ENCODE data around the gene CHMP2A.

Gene CHMP2A

DNA sequence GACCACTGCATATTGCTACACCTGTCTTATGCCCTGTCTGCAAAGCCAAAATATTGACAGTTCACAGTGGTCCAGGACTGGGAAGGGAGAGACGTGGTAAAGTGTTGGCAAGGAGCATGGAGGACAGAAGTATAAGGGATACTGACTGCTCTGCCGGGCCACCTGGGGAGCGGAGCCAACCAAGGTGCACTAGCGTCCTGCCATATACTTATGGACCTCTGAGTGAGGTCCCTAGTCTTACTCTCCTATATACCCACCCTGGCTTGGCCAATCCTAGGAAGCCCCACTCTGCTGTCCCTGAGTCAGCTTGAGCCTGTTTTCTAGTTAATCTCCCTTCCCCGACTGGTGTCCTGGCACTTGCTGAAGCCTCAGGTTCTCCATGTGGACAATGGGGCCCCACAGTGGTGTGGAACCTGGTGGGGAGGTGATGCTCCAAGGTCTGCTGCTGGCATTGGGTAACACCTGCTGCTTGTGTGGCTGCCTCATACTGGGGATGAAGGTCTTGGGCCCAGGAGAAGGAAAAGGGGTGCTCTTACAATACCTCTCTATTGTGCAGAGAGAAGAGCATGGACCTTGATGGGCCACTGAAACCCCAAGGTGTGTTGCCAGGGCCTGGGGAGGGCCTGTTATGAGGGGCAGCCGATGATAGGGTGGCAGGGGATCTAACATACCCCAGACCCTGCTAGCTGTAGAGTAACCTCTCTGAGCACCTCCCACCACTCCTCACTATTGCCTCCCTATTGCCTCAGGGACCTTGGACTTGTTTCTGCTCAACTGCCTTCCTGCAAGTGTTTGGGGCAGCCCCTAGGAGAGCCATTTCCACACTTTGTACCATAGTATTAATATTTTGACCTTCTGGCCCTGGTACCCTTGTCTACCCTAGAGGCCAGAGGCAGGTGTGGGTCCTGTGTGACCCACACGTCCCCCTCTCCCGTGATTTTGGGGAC lies 17.8 kb downstream of the CHMP2A start:
- DNase-seq = no peak

DNA sequence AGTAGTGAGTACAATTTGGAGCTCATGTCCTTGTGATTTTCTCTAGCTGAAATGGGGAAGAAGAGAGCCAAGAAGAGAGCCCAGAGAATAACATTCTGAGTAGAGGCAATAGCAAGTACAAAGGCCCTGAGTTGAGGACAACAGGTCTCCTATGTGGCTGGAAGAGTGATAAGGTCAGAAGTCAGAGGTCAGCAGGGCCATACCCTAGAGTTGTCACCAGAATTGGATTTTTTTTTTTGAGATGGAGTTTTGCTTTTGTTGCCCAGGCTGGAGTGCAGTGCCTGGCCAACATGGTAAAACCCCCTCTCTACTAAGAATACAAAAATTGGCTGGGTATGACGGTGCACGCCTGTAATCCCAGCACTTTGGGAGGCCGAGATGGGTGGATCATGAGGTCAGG lies 19.0 kb downstream of the CHMP2A start:
- DNase-seq = no peak

DNA sequence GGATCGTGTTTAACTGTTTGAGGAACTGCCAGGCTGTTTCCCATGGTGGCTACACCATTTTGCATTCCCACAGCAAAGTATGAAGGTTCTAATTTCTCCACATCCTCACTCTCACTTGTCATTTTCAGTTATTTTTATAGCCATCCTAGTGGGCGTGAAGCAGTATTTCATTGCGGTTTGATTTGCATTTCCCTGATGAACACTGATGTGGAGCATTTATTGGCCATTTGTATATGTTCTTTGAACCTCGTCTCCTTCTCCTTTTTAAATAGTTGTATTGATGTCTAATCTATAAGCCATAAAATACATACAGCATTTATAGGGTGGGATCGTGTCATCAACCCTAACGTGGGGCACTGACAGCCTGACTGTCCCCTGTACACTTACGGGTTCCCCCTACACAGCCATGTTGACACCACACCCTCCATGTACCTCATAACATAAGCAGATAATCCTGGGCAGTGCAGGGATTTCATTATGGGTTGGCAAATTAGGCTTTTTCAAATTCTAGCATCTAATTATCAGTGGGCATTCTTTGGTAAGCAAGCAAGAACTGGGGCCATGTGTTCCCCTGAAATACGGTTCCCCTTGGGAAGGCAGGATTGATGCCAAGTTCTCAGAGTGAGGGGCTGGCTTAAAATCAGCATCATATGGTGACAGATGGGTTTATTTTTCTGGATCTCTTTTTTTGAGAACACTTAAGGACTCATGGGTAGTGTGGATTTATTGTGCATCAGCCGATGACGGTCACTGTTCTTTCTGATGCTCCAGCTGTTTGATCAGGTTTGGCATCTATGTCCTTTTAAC lies 23.7 kb downstream of the CHMP2A start:
- DNase-seq = no peak

DNA sequence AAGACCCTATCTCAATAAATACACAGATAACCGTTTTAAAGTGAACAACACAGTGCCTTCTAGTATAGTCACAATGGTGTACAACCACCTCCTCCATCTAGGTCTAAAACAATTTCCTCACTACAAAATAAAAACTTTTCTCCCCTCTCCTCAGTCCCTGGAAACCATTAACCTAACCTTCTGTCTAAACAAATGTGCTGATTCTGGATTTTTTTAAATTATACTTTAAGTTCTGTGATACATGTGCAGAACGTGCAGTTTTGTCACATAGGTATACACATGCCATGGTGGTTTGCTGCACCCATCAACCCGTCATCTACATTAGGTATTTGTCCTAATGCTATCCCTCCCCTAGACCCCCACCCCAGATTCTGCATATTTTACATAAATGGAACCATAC lies 25.5 kb downstream of the CHMP2A start:
- no peak for DNase-seq

DNA sequence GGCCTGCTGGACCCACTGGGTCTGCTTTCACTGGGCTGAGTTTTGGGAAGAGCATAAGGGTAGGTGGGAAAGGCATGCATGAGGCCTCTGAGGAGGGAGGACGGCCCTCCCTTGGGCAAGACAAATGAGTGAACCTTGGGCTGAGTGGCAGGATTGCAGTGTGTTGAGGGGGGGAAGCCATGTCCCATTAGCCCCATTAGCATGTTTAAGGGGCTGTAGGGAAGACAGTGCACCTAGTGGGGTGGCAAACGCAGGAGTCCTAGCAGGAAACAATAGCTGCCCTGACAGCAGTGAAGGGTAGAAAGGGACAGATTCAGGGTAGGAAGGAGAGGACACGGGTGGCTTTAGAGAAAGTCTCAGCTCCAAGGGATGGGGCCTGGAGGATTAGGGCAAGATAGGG lies 32.2 kb downstream of the CHMP2A start:
- DNase-seq = no peak

DNA sequence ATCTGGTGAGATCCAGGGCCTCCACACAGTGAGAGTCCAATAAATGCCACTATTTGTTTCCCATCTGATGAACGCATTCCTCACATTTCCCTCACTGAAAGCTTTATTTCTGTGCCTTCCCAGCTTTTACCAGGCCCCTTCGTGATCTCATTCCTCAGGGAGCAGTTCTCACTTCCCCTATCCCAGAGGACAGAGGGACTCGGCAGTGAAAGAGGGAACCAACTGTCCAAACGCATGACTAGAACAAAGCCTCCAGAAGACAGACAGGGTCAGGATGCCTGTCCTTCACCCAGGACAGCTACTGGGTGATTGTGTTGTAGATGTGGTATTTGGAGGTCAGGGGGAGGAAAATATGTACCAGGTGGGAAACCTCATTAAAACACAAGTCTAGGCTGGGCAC lies 33.3 kb downstream of the CHMP2A start:
- no peak for DNase-seq

DNA sequence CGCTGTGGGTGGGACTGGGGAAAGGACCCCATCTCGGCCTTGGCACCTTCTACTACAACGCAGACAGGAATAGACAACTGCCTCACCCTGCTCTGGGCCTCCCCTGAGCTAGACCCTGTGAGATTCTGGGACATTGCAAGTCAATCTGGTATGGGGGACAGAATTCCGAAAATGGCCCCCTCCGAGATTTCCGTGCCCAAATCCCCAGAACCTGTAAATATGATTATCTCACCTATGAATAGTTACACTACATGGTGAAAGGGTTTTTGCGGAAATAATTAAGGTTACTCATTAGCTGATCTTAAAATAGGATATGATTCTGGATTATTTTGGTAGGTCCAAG lies 34.7 kb downstream of the CHMP2A start:
- DNase-seq = peak; percentile 49

DNA sequence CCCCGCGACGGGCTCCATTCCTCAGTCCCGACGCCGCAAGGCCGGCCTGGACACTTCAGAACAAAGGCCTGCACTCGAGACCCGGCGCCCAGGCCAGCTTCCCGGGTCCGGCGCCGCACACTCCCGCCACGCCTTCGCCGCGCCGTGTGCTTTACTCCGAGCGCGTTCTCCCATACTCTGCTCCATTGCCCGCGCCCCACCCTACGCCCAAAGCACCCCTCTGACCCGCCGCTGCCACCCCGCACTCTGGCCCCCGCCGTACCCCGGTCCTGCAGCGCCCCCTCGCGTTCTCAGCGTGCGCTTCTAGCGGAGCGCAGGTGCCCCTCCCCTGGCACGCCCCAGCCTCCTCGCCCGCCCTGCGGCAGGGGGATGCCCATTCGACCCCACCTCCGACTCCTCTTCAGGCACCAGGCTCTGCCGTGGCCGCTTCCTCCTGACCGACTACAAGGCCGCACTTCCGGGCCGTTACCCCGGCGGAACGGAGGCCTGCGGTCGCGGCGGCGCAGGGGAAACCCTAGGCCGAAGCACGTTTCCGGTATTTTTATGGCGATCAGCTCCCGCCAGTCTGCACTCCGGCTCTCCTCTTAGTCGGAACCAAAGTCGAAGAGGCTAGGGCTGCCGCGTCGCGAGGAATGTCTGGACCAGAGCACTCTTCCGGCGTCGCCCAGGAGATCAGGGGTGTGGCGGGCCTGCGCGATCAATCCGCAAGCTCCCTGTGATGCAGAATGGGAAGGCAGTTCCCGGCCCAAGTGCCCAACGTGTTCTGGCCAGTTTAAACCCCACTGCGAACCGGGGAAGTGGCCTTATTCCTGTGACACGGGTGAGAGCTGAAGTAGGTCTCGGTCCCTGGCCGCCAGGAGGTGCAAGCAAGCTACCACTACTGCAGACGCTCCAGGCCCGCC lies 35.3 kb downstream of the CHMP2A start, which contains the start of gene ZBTB45:
Gene ZBTB45 (minus strand): TSS at position 456 of the 902 bp plus-strand sequence. CDS start 2,137 bp downstream, outside the sequence.
- peak; percentile 97 for DNase-seq

DNA sequence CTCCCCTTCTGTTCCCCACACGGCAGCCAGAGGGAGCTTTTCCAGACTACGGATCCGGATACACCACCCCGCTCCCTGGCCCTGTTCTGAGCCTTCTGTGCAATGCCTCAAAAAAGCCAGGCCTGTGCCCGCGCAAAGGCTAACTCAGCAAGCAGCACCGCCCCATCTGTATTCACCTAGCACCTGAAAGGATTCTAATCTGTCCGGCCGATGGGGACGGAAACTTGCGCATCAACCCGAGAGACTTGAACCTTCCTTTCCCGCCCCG lies 35.9 kb downstream of the CHMP2A start:
- DNase-seq = peak; percentile 50

DNA sequence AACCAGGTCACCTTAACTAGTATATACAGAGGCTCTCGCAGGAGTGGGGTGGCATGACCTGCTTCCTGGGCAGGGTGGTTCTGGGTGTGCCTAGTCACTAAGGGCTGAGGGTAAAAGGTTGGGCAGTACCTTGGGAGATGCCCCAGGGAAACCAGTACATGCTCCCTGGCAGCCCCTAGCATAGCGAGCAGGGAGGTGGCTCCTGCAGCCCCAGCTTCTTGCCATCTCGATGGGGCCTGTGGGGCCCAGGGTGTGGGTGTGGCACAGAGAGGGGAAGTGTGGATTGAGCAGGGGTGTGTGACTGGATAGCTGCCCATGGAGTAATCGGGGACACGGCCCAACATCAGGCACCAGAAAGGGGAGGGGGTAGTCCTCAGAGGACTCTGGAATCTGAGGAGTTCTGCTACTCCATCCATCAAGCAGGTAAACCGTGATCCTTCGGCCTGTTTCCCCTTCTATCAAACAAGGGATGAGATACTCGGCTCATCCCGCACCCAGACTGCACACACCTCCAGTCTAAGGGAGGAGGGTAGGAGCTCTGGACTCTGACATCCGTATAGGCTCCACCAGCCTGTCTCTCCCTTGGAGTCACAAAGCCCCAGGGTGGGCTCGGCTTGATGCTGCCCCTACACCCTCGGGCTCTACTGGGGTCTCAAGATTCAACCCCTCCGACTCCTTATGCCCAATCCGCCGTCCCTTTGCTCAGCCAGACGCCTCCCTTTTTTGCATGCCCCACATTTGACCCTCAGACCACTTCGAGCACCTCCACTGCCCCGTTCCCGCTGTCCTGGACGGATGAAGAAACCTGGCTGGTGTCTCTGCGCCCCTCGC lies 36.4 kb downstream of the CHMP2A start:
- DNase-seq = peak; percentile 16

DNA sequence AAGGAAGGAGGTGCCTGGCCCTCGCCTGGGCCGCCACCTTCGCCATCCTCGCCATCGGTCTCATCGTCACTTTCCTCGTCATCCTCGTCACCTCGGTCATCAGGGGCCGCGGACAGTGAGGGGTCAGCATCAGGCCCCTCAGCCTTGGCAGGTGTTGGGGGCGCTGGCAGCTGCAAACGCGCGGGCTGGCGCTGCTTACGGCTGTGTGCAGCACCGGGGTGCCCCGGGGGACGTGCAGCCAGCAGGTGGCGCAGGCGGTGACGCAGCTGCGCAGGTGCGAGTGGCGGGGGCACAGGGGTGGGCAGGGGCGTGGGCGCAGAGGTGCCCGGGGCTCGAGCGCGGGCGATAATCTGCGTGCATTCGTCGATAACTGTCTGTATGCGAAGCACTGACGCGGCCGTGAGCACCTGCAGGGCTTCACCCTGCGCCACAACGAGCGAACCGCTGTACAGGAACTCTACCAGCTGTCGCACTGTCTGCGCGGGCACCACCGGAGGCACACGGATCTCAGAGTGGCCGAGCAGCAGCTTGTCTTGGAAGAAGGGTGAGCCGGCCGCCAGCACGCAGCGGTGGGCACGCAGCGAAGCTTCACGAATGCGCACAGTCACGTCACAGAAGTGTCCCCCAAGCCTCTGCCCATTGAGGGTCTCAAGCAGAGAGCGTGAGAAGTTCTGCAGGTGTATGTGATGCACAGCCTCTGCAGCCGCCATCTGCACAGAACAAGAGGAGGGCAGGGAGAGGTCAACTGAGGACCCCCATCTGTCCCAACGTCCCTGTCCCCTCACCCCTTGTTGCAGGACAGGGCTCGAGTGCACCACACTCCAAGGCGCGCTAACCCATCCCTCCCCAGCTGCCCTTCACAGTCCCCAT lies 37.7 kb downstream of the CHMP2A start:
- DNase-seq = no peak

DNA sequence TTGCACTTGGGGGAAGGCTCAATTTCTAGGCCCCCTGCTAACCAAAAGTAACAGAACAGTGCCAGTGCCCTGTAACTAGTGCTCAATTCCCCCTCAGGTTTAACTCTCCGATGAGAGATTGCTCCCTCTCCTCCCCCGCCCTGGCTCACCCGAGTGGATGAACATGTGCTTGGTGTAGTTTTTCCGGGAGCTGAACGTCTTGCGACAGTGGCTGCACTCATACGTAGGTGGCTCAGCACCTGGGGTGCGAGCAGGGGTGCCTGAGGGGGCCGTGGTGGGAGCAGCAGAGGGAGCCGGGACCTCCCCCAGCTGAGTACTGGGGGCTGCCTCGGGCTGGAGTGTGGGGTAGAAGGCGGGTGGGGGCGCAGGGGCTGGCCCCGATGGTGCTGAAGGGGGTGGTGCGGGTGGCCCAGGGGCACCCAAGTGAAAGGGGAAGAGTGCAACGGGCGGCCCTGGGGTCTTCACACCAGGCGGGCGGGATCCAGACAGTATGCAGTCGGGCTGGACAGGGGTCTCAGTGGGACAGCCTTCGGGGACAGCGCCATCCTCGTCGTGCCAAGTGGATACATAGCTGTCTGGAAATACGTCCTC lies 38.6 kb downstream of the CHMP2A start:
- DNase-seq = no peak

DNA sequence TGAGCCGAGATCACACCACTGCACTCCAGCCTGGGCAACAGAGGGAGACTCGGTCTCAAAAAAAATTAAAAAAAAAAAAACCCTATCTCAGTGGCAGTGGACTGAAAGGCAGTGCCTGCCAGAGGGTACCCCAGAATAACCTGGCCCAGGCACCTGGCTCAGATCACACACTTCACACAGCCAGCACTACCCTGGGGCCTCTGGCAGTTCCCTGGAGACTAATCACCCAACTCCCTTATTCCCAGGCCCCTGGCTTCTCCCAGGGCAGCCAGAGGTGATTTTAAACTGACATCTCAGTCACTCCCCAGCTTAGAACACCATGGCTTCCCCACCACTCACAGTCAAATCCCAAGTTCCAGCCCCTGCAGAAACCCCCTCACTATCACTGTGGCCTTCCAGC lies 39.6 kb downstream of the CHMP2A start:
- DNase-seq = no peak

DNA sequence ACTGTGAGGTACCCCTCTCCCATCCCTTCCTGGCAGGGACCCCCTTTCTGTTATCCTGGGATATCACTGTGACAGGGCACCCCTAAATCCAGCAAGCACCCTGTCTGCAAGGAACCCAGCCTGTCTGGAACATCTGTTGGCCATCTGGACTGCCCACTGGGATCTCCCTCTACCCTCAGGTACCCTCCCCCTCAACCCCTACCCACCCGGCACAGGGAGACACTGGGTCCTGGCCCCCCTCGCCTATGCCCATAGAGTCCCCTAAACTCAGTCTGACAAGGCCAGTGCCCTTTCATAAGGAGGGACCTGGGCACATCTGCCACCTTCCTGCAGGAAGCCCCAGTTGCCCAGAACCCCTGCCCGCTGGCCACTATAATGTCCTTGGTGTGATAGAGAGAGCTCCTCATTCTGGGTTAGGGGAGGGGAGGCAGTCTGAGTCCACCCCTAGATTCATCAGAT lies 40.3 kb downstream of the CHMP2A start:
- DNase-seq = no peak

DNA sequence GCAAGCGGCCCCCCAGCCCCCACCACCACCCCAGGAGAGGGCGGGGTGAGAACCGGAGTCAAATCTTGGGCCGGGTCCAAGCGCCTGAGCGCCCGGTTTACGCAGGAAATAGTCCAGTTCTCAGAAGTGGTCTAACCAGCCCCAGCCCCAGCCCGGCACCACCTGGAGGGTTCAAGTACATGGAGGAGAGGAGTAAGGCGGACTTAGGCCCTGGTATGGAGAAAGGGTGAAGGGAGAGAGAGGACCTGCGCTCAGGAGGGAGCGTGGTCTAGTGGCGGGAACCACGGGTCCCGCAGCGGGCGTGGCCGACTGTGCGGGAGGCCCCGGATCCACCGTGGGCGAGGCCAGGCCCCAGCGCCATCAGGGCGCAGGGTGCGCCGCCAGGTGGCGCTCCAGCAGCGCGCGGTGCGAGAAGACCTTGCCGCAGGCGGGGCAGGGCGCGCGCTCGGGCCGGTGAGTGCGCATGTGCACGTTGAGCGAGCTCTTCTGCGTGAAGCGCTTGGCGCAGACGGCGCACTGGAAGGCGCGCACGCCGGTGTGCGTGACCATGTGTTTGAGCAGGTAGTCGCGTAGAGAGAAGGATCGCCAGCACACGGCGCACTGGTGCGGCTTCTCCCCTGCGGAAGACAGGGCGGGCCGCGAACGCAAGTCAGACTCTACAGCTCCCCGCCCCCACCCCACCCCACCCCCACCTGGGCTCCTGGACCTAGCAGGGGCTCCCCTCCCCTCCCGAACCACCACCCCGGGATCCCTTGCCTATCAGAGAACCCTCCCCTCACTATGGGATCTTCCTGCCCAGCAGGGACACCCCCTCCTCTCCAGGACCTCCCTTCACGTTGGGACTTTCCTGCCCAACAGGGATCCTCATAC lies 41.0 kb downstream of the CHMP2A start:
- DNase-seq = peak; percentile 87

DNA sequence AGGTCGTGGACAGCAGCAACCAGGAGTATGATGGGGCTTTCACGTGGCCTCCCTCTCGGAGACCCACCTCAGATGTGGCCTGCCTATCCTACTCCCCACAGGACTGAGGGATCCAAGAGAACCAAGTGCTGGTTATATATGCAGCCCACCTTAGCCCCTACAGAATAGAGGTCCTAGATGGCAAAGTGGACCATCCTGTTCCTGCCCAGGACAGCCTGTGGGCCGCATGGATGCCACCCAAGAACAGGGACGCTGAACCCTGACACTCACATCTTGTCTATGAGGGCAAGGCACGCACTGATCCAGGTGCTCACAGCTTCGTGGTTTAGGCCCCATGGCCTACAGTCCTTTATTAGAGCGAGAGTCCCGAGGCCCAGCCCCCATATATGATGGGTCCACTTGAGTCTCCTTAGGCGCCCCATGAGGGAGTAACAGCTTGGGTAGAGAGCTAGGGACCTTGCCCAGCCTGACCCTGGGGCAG lies 41.7 kb downstream of the CHMP2A start:
- peak; percentile 29 for DNase-seq

DNA sequence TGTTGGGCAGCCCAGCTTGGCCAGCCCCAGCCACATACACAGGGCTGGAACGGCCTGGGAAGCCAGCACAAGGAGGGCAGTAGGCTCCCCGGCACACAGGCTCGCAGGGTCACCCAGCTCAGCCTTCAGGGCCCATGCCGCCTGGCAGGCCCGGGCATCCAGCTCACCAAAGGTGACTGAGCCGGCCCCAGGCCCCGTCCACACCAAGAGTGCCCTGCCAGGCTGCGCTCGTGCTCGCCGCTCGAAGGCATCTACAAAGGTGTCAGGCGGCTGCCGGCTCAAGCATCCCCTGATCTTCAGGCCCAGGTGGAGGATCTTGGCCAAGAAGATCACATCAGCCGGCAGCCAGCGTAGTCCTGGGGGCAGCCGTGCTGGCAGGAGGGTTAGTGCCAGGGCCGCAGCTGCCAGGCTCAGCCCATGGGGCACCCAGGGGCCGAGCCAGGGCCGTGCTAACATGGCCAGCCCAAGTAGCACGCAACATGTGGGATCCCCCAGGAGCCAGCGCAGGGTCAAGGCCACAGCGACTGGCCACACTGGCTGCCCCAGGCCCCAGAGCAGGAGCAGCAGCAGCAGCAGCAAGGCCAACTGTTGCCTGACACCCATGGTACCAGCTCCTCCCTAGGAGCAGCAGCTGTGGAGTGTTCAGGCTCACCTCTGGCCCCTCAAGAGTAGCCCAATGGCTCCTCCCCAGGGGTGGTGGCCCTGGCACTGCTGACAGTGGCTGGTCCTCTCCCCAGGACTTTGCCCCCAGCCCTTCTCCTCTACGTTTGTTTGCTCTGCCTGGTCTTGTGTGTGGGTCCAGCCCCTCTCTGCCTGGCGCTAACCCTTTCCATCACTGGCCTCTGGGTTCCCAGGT lies 43.3 kb downstream of the CHMP2A start, which contains the start of gene SLC27A5:
Gene SLC27A5 (minus strand): TSS at position 640 of the 856 bp plus-strand sequence. CDS start 37 bp downstream, at position 603.
- DNase-seq = no peak

Data from DMS79 treated with DMSO at 0.1 percent for 48 hours (cell line).